GM12878 (cell line): ENCODE data around the gene ICA1. TPM values are rescaled to one million over a fixed set of nuclear protein-coding genes. Genes with fewer than 3 reads are reported as not detected.

ENCODE experiments used
- CHD4 ChIP-seq: fragments of 200-600 bp; sonication (generic); IDR thresholded peaks from 2 replicates; pipeline ENCODE4 v1.6.1; 2016; ENCODE audit warnings: mild to moderate bottlenecking
- CREB1 ChIP-seq: IDR thresholded peaks from 2 replicates; pipeline ENCODE4 v1.6.1; 2012; ENCODE audit warnings: low read depth, mild to moderate bottlenecking, inconsistent platforms
- CUX1 ChIP-seq: IDR thresholded peaks from 2 replicates; pipeline ENCODE4 v1.6.1; 2012; ENCODE audit warnings: improper control_type of control experiment, low read depth, low read length; ENCODE audit not compliant: insufficient replicate concordance
- E2F4 ChIP-seq: IDR thresholded peaks from 2 replicates; pipeline ENCODE4 v1.6.1; 2012; ENCODE audit warnings: low read depth, low read length, improper control_type of control experiment
- HDAC6 ChIP-seq: fragments of 200-600 bp; sonication (generic); IDR thresholded peaks from one replicate; pipeline ENCODE4 v1.8.0; 2017; ENCODE audit warnings: antibody characterized with exemption; ENCODE audit not compliant: unreplicated experiment
- HSF1 ChIP-seq: fragments of 150-350 bp; IDR thresholded peaks from 2 replicates; pipeline ENCODE4 v1.6.1; 2014; ENCODE audit warnings: mild to moderate bottlenecking, low read depth, low read length
- MEF2B ChIP-seq: fragments of 450-650 bp; IDR thresholded peaks from 2 replicates; pipeline ENCODE4 v1.6.1; 2018; ENCODE audit warnings: mild to moderate bottlenecking, moderate library complexity; ENCODE audit not compliant: partially characterized antibody, poor library complexity, severe bottlenecking
- NFIC ChIP-seq: IDR thresholded peaks from 2 replicates; pipeline ENCODE4 v1.6.1; 2012; ENCODE audit warnings: low read depth, mild to moderate bottlenecking, inconsistent platforms, low read length, moderate library complexity
- POLR2AphosphoS5 ChIP-seq: IDR thresholded peaks from 2 replicates; pipeline ENCODE4 v1.6.1; 2011; ENCODE audit warnings: mild to moderate bottlenecking, low read length, inconsistent platforms
- ZBTB11 ChIP-seq: fragments of 450-650 bp; formaldehyde crosslinking; IDR thresholded peaks from 2 replicates; pipeline ENCODE4 v1.5.0; 2022; ENCODE audit warnings: mild to moderate bottlenecking, missing genetic modification characterization
- ZBTB40 ChIP-seq: fragments of 450-650 bp; IDR thresholded peaks from 2 replicates; pipeline ENCODE4 v1.6.1; 2016; ENCODE audit warnings: mild to moderate bottlenecking, moderate library complexity, borderline replicate concordance
- ZZZ3 ChIP-seq: IDR thresholded peaks from 2 replicates; pipeline ENCODE4 v1.6.1; 2011; ENCODE audit warnings: low read depth; ENCODE audit not compliant: control insufficient read depth, insufficient read length
- polyA plus RNA-seq, 11 experiments: library from polyadenylated mRNA; depleted of rRNA in 4 of 11; unstranded in 6 of 11; stranded (reverse) in 5 of 11; fragments of >200 nt; fragmentation: Nextera tagmentation in 4 of 11; fragmentation: Illumina TruSeq in 1 of 11; extraction: Ambion mirVana in 4 of 11; extraction: Trizol in 1 of 11; gene quantifications; 1 replicate in 1 of 11; 2 replicates in 10 of 11; pipeline versions ENCODE4 v1.2.1 to v1.2.3, GENCODE V29; 2011 to 2016; ENCODE audit warnings: inconsistent platforms in 2 of 11, missing spikeins in 2 of 11, low read depth in 1 of 11
- total RNA-seq, 4 experiments: library from RNA; depleted of rRNA in 3 of 4; stranded (reverse); fragments of >200 nt in 3 of 4; fragmentation: Illumina TruSeq in 1 of 4; extraction: Trizol in 1 of 4; gene quantifications; 2 replicates each; pipeline versions ENCODE4 v1.2.1 to v1.2.3, GENCODE V29; 2013 to 2021

ICA1 gene
- total and polyA plus RNA-seq, 10 of the 15 experiments (the other 5 are each of a cell fraction or from before 2014, with no cell fraction given), result 1.3 to 35.1 (median 3.3) TPM

- TF ChIP-seq MEF2B (peak; percentile 93), NFIC (no peak), ZBTB11 (CRISPR knock-in tag) (no peak), E2F4 (no peak), POLR2AphosphoS5 (peak; percentile 93), CUX1 (peak; percentile 68), CREB1 (no peak), HSF1 (no peak), CHD4 (no peak), ZBTB40 (no peak), ZZZ3 (no peak), HDAC6 (no peak)
Measured at GRCh38 chr7:8131694-8132605, 130.0 kb downstream of the ICA1 start (continued).
